ENCODE results near the gene CLGN. TPM values are rescaled to one million over a fixed set of nuclear protein-coding genes. Genes with fewer than 3 reads are reported as not detected.

CLGN gene
- total and polyA plus RNA-seq, 10 of the 15 experiments (the other 5 are each of a cell fraction or from before 2014, with no cell fraction given), result 0.11 to 1.0 (median 0.62) TPM

- Histone ChIP-seq H3K27me3 (replicated peaks in 1 of 2; ENCODE audit: control insufficient read depth in 2 of 2, insufficient read depth in 2 of 2, low read length in 1 of 2) (no peaks in the 10 kb centered on the region), H3K36me3 (ENCODE audit: control insufficient read depth in 2 of 2, insufficient read depth in 2 of 2, low read length in 1 of 2) (no peaks in the 10 kb centered on the region), H3K79me2 (ENCODE audit: control insufficient read depth, insufficient read depth, low read length) (no peaks in the 10 kb centered on the region), H3K9ac (ENCODE audit: control insufficient read depth, insufficient read depth, low read length) (no peak overlapping the region), H3K27ac (ENCODE audit: control insufficient read depth, insufficient read depth) (no peak overlapping the region), H2AFZ (ENCODE audit: control insufficient read depth, low read depth, low read length) (no peak overlapping the region), H3K4me1 (ENCODE audit: control insufficient read depth, insufficient read depth, low read length) (no peaks in the 10 kb centered on the region), H4K20me1 (ENCODE audit: control insufficient read depth, insufficient read depth) (no peaks in the 10 kb centered on the region), H3K4me3 (no peak overlapping the region), H3K9me3 (replicated peaks; ENCODE audit: control insufficient read depth, insufficient read depth, low read length) (no peaks in the 10 kb centered on the region), H3K4me2 (ENCODE audit: control insufficient read depth, insufficient read depth) (no peak overlapping the region)
- TF ChIP-seq CHD4 (IDR thresholded peaks at IDR 0.05) (no peak), SREBF2 (IDR thresholded peaks at IDR 0.05; ENCODE audit: low read length) (no peak), ZNF217 (IDR thresholded peaks at IDR 0.05) (no peak), TCF12 (IDR thresholded peaks at IDR 0.05; ENCODE audit: low read depth, low read length) (no peak), BCLAF1 (IDR thresholded peaks at IDR 0.05) (no peak), HDAC2 (IDR thresholded peaks at IDR 0.05) (no peak), EGR1 (IDR thresholded peaks at IDR 0.05; ENCODE audit: borderline replicate concordance in 1 of 2, low read depth in 2 of 2, low read length in 2 of 2) (no peak), MYB (IDR thresholded peaks at IDR 0.05; ENCODE audit: borderline replicate concordance, low read depth, low read length) (no peak)
- BruUV-seq (replicated peaks), result no TSS peak
- ATAC-seq (no peak), DNase-seq (ENCODE audit: low read depth, low spot score) (no peak), FAIRE-seq (no peak)
- intact Hi-C loops (cut with micrococcal nuclease; ENCODE audit: unreplicated experiment), result no loop called here
- in situ Hi-C loops (cut with MboI), result no loop called here
- CTCF ChIA-PET, result interaction anchor here (2.3 kb wide), 1 partner anchor 8 kb away, joined by 8 read pairs; no protein-coding TSS in a partner anchor
- 61% methylated on average over 26 of the region's 28 CpGs for WGBS (ENCODE audit: insufficient coverage, insufficient replicate concordance, low lambda C conversion rate, missing lambda C conversion rate)
- RAD21 ChIA-PET (ENCODE audit: unreplicated experiment), result interaction anchor here (0.6 kb wide), 1 partner anchor 500 kb away, joined by 3 read pairs; no protein-coding TSS in a partner anchor
- POLR2A ChIA-PET, result no interaction called here
- SMC1A ChIA-PET (ENCODE audit: uncharacterized antibody, unreplicated experiment), result no interaction called here
Measured at GRCh38 chr4:140351093-140352075, 76.1 kb downstream of the CLGN start.
